Mesodermal cell (in vitro differentiated cells): ENCODE measurements around the gene RPUSD3.

ENCODE experiments used
- H3K27ac ChIP-seq: 2 replicates; pipeline ENCODE4 v1.7.0; 2013; ENCODE audit warnings: mild to moderate bottlenecking, low read depth, low read length, moderate library complexity; ENCODE audit not compliant: severe bottlenecking
- H3K36me3 ChIP-seq: 2 replicates; pipeline ENCODE4 v1.7.1; 2013; ENCODE audit warnings: mild to moderate bottlenecking, low read length, moderate library complexity; ENCODE audit not compliant: control insufficient read depth, insufficient read depth
- H3K4me1 ChIP-seq: one replicate; pipeline ENCODE4 v1.7.1; 2013; ENCODE audit warnings: mild to moderate bottlenecking, low read length; ENCODE audit not compliant: insufficient read depth, control insufficient read depth, poor library complexity, severe bottlenecking
- H3K4me3 ChIP-seq: 2 replicates; pipeline ENCODE4 v1.7.0; 2013; ENCODE audit warnings: low read length, control low read depth, mild to moderate bottlenecking; ENCODE audit not compliant: insufficient read depth, poor library complexity, severe bottlenecking; ENCODE audit errors: extremely low read depth
- H3K9me3 ChIP-seq: 2 replicates; pipeline ENCODE4 v1.7.1; 2013; ENCODE audit warnings: mild to moderate bottlenecking, low read length, moderate library complexity; ENCODE audit not compliant: control insufficient read depth
- whole genome bisulfite sequencing, 2 experiments: methylation state at CpG; one replicate each; pipeline ENCODE4 v1.1.5; 2013; ENCODE audit warnings: missing lambda C conversion rate in 2 of 2; ENCODE audit not compliant: insufficient coverage in 2 of 2; 5-methylcytosine and 5-hydroxymethylcytosine counted together

The RPUSD3 gene

GRCh38 chr3:9812870-9813483 is 30.8 kb downstream of the RPUSD3 start:
- Histone ChIP-seq H3K36me3 (peaks cover 12% of the 10 kb centered on the region), H3K27ac (no peak overlapping the region), H3K4me1 (peaks cover 9% of the 10 kb centered on the region), H3K4me3 (no peak overlapping the region), H3K9me3 (no peaks in the 10 kb centered on the region)
- WGBS, 2 experiments, result 93 to 94% methylated on average over 7 to 9 of the region's 9 CpGs

- H3K36me3 ChIP-seq, result peaks cover 31% of the 10 kb centered on the region
- peaks cover 11% of the 10 kb centered on the region for H3K4me1 ChIP-seq
- no peaks in the 10 kb centered on the region for H3K9me3 ChIP-seq
- no peak overlapping the region for H3K4me3 ChIP-seq
- WGBS, 2 experiments, result 88% methylated on average over 7 to 10 of the region's 10 CpGs
- H3K27ac ChIP-seq, result no peak overlapping the region
Observed at GRCh38 chr3:9810846-9811245, 33.0 kb downstream of the RPUSD3 start.

- Histone ChIP-seq H3K27ac (no peak overlapping the region), H3K9me3 (no peaks in the 10 kb centered on the region), H3K4me3 (peak overlapping the region; percentile 47), H3K4me1 (peaks cover 11% of the 10 kb centered on the region), H3K36me3 (peaks cover 35% of the 10 kb centered on the region)
- WGBS, 2 experiments, result 15 to 33% methylated on average over 11 to 12 of the region's 18 CpGs
Observed at GRCh38 chr3:9810433-9810770, 33.4 kb downstream of the RPUSD3 start.

- peaks cover 11% of the 10 kb centered on the region for H3K4me1 ChIP-seq
- WGBS, 2 experiments, result 3 to 4% methylated on average over 55 to 68 of the region's 76 CpGs
- H3K36me3 ChIP-seq, result peaks cover 41% of the 10 kb centered on the region
- no peaks in the 10 kb centered on the region for H3K9me3 ChIP-seq
- peak within 1 kb of the TSS; percentile 81 for H3K27ac ChIP-seq
- H3K4me3 ChIP-seq, result peak within 1 kb of the TSS; percentile 47
Observed at GRCh38 chr3:9809615-9810432, 34.0 kb downstream of the RPUSD3 start, which contains the start of gene TTLL3. Gene TTLL3, plus strand, starts transcription at chr3:9810262. Its CDS starts 400 bp downstream, at chr3:9810662.

- Histone ChIP-seq H3K27ac (peak overlapping the region; percentile 81), H3K9me3 (no peaks in the 10 kb centered on the region), H3K4me1 (peaks cover 11% of the 10 kb centered on the region), H3K4me3 (peak overlapping the region; percentile 47), H3K36me3 (peaks cover 47% of the 10 kb centered on the region)
- 81 to 84% methylated on average over 3 to 4 of the region's 4 CpGs for WGBS, 2 experiments
Observed at GRCh38 chr3:9809239-9809614, 34.6 kb downstream of the RPUSD3 start.

GRCh38 chr3:9808345-9809037 is 35.3 kb downstream of the RPUSD3 start:
- H3K4me3 ChIP-seq, result no peak overlapping the region
- peaks cover 54% of the 10 kb centered on the region for H3K36me3 ChIP-seq
- H3K4me1 ChIP-seq, result peaks cover 11% of the 10 kb centered on the region
- H3K9me3 ChIP-seq, result no peaks in the 10 kb centered on the region
- H3K27ac ChIP-seq, result peak overlapping the region; percentile 81
- WGBS, 2 experiments, result 81 to 93% methylated on average over 4 to 6 of the region's 7 CpGs

GRCh38 chr3:9807981-9808344 is 35.8 kb downstream of the RPUSD3 start:
- H3K27ac ChIP-seq, result no peak overlapping the region
- no peak overlapping the region for H3K4me3 ChIP-seq
- peaks cover 13% of the 10 kb centered on the region for H3K4me1 ChIP-seq
- H3K36me3 ChIP-seq, result peaks cover 57% of the 10 kb centered on the region
- no peaks in the 10 kb centered on the region for H3K9me3 ChIP-seq
- WGBS, 2 experiments, result no CpG with 5 or more reads among the region's 2 CpGs

GRCh38 chr3:9806688-9807589 is 36.9 kb downstream of the RPUSD3 start:
- 94 to 97% methylated on average over 5 to 6 of the region's 7 CpGs for WGBS, 2 experiments
- H3K27ac ChIP-seq, result no peak overlapping the region

GRCh38 chr3:9806137-9806536 is 37.7 kb downstream of the RPUSD3 start:
- Histone ChIP-seq H3K4me3 (no peak overlapping the region), H3K36me3 (peaks cover 71% of the 10 kb centered on the region), H3K4me1 (peaks cover 13% of the 10 kb centered on the region), H3K9me3 (no peaks in the 10 kb centered on the region), H3K27ac (no peak overlapping the region)
- WGBS, 2 experiments, result 95 to 100% methylated on average over 2 to 9 of the region's 12 CpGs

More at GRCh38 chr3:9806688-9807589, 36.9 kb downstream of the RPUSD3 start:
- no peaks in the 10 kb centered on the region for H3K9me3 ChIP-seq
- peaks cover 13% of the 10 kb centered on the region for H3K4me1 ChIP-seq
- H3K4me3 ChIP-seq, result no peak overlapping the region
- H3K36me3 ChIP-seq, result peaks cover 63% of the 10 kb centered on the region

GRCh38 chr3:9804996-9805395 is 38.8 kb downstream of the RPUSD3 start:
- Histone ChIP-seq H3K27ac (no peak overlapping the region), H3K36me3 (peaks cover 81% of the 10 kb centered on the region), H3K4me1 (peaks cover 13% of the 10 kb centered on the region), H3K9me3 (no peaks in the 10 kb centered on the region), H3K4me3 (no peak overlapping the region)
- WGBS, 2 experiments, result 95 to 100% methylated on average over 3 to 4 of the region's 5 CpGs
